CD4-positive, alpha-beta T cell (primary cell): Measurements from ENCODE around the gene IL23A. TPM values are rescaled to one million over a fixed set of nuclear protein-coding genes. Genes with fewer than 3 reads are reported as not detected.

ENCODE experiments used
- ATAC-seq: fragments of 200-7000 bp; cut with Tn5 transposase; one replicate; pipeline ENCODE4 v1.10.0; 2022; ENCODE audit warnings: mild to moderate bottlenecking; ENCODE audit not compliant: poor library complexity
- CTCF ChIA-PET: fragments of 350-600 bp; sonication (Branson Sonifier 250); formaldehyde crosslinking; loops from one replicate; lab custom pipeline; 2021; ENCODE audit warnings: antibody characterized with exemption, inconsistent platforms; lab: Charles Lee
- POLR2A ChIA-PET: fragments of 350-600 bp; sonication (Branson Sonifier 250); formaldehyde crosslinking; loops from one replicate; lab custom pipeline; 2021; ENCODE audit warnings: antibody characterized with exemption, inconsistent platforms; lab: Charles Lee
- DNase-seq, 14 experiments: peaks; one replicate each; pipeline ENCODE4 v3.0.0-alpha.2; 2013 to 2020; ENCODE audit warnings: mixed read lengths in 2 of 14
- H3K27ac ChIP-seq, 2 donors: one replicate each; pipeline versions ENCODE4 v1.5.1 to v1.7.0; 2013; ENCODE audit warnings: low read length in 2 of 2, low read depth in 1 of 2, mild to moderate bottlenecking in 1 of 2
- H3K27me3 ChIP-seq, 2 experiments: 1 replicate in 1 of 2; 2 replicates in 1 of 2; pipeline versions ENCODE4 v1.6.1 to v1.7.0; 2013; ENCODE audit warnings: low read length in 2 of 2, control low read depth in 1 of 2, mild to moderate bottlenecking in 1 of 2, moderate library complexity in 1 of 2; ENCODE audit not compliant: insufficient read depth in 2 of 2, control insufficient read depth in 1 of 2
- H3K36me3 ChIP-seq: one replicate; pipeline ENCODE4 v1.6.1; 2013; ENCODE audit warnings: low read length, control low read depth; ENCODE audit not compliant: insufficient read depth
- H3K4me1 ChIP-seq: one replicate; pipeline ENCODE4 v1.6.1; 2013; ENCODE audit warnings: low read length, control low read depth; ENCODE audit not compliant: insufficient read depth
- H3K4me3 ChIP-seq: one replicate; pipeline ENCODE4 v1.5.1; 2013; ENCODE audit warnings: mild to moderate bottlenecking, low read length, moderate library complexity
- H3K9me3 ChIP-seq, 2 experiments: 1 replicate in 1 of 2; 2 replicates in 1 of 2; pipeline versions ENCODE4 v1.6.1 to v1.7.0; 2013; ENCODE audit warnings: low read length in 2 of 2, mild to moderate bottlenecking in 2 of 2, control low read depth in 1 of 2, moderate library complexity in 1 of 2; ENCODE audit not compliant: control insufficient read depth in 1 of 2, insufficient read depth in 1 of 2
- H3K27ac Mint-ChIP-seq: one replicate; pipeline ENCODE4 v1.8.0; 2020; ENCODE audit warnings: mixed read lengths
- H3K27me3 Mint-ChIP-seq: one replicate; pipeline ENCODE4 v1.8.0; 2021; ENCODE audit warnings: mixed read lengths
- H3K36me3 Mint-ChIP-seq: one replicate; pipeline ENCODE4 v1.8.0; 2021; ENCODE audit warnings: low read depth, mixed read lengths
- H3K4me1 Mint-ChIP-seq: one replicate; pipeline ENCODE4 v1.8.0; 2021; ENCODE audit warnings: low read depth, mixed read lengths
- H3K4me3 Mint-ChIP-seq: one replicate; pipeline ENCODE4 v1.8.0; 2020; ENCODE audit warnings: mild to moderate bottlenecking, mixed read lengths
- H3K9me3 Mint-ChIP-seq: one replicate; pipeline ENCODE4 v1.8.0; 2020; ENCODE audit warnings: mixed read lengths
- intact Hi-C, 2 experiments: fragments of 100-400 bp; cut with DNase I in 1 of 2; cut with micrococcal nuclease in 1 of 2; formaldehyde crosslinking; loops; one replicate each; pipeline versions ENCODE4 v1.15.1 to v1.9.0; 2023 to 2025; cut with DNase I, micrococcal nuclease
- total RNA-seq, 174 experiments: library from RNA in 2 of 174; stranded (reverse) in 2 of 174; gene quantifications; one replicate each; pipeline ENCODE4 v1.2.3 and lab custom pipeline; 2021 to 2026
- TF ChIP-seq, protein P1 (sequence below): fragments of 200-600 bp; IDR thresholded peaks from one replicate; pipeline ENCODE4 v1.8.0; 2022; ENCODE audit warnings: antibody characterized with exemption, mild to moderate bottlenecking

IL23A gene
- total RNA-seq, 2 experiments from 2014 or later, result 25.2 to 27.5 TPM

- ATAC-seq (no peak), DNase-seq (no peak)
- Histone ChIP-seq H3K36me3 (peaks cover 39% of the 10 kb centered on the region), H3K9me3 (no peaks in the 10 kb centered on the region), H3K27me3 (no peaks in the 10 kb centered on the region), H3K27ac (no peak overlapping the region), H3K4me1 (no peaks in the 10 kb centered on the region), H3K4me3 (no peak overlapping the region)
- Mint-ChIP-seq H3K4me1 (peaks cover 2% of the 10 kb centered on the region), H3K27ac (no peak overlapping the region), H3K36me3 (peaks cover 45% of the 10 kb centered on the region), H3K9me3 (no peaks in the 10 kb centered on the region), H3K27me3 (no peaks in the 10 kb centered on the region), H3K4me3 (no peak overlapping the region)
- CTCF ChIA-PET, result no interaction called here
- intact Hi-C loops, result no loop called here
- TF ChIP-seq, protein P1, sequence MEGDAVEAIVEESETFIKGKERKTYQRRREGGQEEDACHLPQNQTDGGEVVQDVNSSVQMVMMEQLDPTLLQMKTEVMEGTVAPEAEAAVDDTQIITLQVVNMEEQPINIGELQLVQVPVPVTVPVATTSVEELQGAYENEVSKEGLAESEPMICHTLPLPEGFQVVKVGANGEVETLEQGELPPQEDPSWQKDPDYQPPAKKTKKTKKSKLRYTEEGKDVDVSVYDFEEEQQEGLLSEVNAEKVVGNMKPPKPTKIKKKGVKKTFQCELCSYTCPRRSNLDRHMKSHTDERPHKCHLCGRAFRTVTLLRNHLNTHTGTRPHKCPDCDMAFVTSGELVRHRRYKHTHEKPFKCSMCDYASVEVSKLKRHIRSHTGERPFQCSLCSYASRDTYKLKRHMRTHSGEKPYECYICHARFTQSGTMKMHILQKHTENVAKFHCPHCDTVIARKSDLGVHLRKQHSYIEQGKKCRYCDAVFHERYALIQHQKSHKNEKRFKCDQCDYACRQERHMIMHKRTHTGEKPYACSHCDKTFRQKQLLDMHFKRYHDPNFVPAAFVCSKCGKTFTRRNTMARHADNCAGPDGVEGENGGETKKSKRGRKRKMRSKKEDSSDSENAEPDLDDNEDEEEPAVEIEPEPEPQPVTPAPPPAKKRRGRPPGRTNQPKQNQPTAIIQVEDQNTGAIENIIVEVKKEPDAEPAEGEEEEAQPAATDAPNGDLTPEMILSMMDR, result no peak
- POLR2A ChIA-PET, result no interaction called here
Measured at GRCh38 chr12:56307221-56307965, 31.3 kb upstream of the IL23A start.

DNA sequence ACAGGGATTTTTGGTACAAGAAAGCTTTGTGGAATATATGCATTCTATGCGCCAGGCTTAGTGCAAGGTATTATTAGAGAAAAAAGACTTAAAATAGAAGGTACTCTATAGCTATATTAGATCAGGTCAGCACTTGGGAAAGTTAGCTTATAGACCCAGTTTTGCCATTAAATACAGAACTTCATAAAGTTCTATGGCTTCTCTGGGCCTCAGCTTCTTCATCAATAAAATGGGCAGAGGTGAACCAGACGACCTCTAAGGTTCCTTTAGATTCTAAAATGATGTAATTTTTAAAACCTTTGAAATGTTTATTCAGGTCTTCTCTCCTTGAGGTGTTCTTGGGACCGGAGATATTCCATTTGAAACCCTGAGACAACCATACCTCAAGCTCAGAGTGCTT, 30.0 kb upstream of the IL23A start:
- intact Hi-C loops, result no loop called here
- TF ChIP-seq, protein P1, result no peak
- ChIA-PET CTCF (no interaction called here), POLR2A (interaction anchor here (0.7 to 1.6 kb wide), 3 partner anchors 9 to 52 kb away, joined by 3 to 7 read pairs (median 3); partner anchors contain the start of gene CS)
- no peaks in the 10 kb centered on the region for H3K9me3 ChIP-seq
- ATAC-seq (no peak), DNase-seq (no peak)
- Mint-ChIP-seq H3K9me3 (no peaks in the 10 kb centered on the region), H3K4me1 (no peaks in the 10 kb centered on the region), H3K4me3 (no peak overlapping the region), H3K36me3 (peaks cover 43% of the 10 kb centered on the region), H3K27me3 (no peaks in the 10 kb centered on the region), H3K27ac (no peak overlapping the region)
- peaks cover 39% of the 10 kb centered on the region for H3K36me3 ChIP-seq
- H3K4me3 ChIP-seq, result no peak overlapping the region
- H3K27ac ChIP-seq, result no peak overlapping the region
- no peaks in the 10 kb centered on the region for H3K4me1 ChIP-seq
- H3K27me3 ChIP-seq, result no peaks in the 10 kb centered on the region

DNA sequence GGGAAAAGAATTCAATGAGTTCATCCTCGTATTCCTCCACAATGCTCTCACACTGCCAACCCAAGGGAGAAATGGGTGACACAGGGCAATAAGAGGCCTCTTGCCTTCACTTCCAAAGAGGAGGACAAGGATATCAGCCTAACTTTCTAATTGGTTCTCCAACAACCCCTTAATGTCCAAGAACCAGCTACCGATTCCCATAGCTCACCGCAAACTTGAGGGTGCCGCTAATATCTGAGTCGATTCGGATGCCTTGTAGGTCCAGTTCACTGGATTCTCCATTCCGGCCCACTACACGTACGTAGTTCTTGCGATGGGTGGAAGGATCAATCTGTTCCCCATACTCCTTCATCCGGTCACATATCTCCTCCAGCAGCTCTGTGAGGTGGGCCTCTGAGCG, 27.7 kb upstream of the IL23A start:
- no peaks in the 10 kb centered on the region for H3K9me3 Mint-ChIP-seq
- intact Hi-C loops, result no loop called here
- H3K27me3 ChIP-seq, result no peaks in the 10 kb centered on the region
- H3K27me3 Mint-ChIP-seq, result no peaks in the 10 kb centered on the region
- peaks cover 57% of the 10 kb centered on the region for H3K36me3 Mint-ChIP-seq
- H3K27ac Mint-ChIP-seq, result no peak overlapping the region
- ChIA-PET POLR2A (interaction anchor here (1.5 kb wide), 1 partner anchor 28 kb away, joined by 5 read pairs; the partner anchor contains the start of gene IL23A), CTCF (no interaction called here)
- peaks cover 14% of the 10 kb centered on the region for H3K4me1 Mint-ChIP-seq
- ATAC-seq (no peak), DNase-seq (no peak)
- H3K4me1 ChIP-seq, result peaks cover 11% of the 10 kb centered on the region
- TF ChIP-seq, protein P1, result no peak
- no peak overlapping the region for H3K4me3 Mint-ChIP-seq
- H3K36me3 ChIP-seq, result peaks cover 32% of the 10 kb centered on the region
- no peak overlapping the region for H3K4me3 ChIP-seq
- H3K27ac ChIP-seq, result no peak overlapping the region
- no peaks in the 10 kb centered on the region for H3K9me3 ChIP-seq
